ENCODE results near the gene THEM5.
"Not testable (repeated sequence)": the region's sequence is repeated elsewhere in the genome, so short reads cannot be mapped to it uniquely, and the experiment has no call there.

THEM5 gene

DNA sequence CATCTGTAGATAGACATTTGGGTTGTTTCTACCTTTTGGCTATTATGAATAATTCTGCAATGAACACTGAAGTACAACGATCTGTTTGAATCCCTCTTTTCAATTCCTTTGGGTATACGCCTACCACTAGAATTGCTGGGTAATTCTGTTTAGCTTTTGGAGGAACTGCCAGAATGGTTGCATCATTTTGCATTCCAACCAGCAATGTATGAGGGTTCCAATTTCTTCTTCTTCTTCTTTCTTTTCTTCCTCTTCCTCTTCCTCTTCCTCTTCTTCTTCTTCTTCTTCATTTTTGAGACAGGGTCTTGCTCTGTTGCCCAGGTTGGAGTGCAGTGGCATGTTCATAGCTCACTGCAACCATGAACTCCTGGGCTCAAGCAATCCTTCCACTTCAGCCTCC lies 13.8 kb upstream of the THEM5 start:
- DNase-seq, result no peak

DNA sequence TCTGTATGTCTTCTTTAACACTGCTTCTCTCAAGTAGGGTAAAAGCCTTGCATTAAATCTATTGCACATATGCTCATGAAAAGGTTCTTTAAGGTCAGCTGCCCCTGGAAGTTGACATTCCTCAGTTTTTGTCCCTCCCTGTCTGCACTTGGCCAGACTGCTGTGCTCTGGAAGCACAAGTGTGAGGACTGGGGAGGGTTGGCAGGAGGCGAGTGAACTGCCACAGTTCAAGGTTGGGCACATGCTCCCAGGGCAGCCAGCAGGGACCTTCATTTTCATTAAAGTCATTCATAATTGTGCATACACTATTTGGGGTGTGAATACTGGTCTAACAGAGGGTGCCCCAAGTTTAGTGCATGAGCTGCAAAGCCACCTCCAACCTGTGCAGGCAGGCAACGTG lies 10.9 kb upstream of the THEM5 start:
- no peak for DNase-seq

DNA sequence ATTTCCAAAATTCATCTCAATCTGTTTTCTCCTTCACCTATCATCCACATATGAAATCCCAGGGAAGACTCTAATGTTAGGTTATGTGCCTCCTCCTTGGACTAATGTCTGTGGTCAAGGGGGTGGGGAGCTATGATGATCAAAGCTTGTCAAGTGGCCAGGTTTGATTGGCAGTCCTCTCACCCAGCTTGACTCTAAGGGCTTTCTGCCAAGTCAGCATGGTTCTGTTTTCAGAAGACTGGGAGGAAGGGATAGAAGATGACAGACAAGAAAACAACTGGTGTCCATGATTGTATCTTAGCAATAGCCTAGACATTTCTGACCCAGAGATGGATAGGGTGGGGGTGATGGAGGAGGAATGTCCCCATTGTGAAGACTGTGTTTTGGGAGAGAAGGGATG lies 9.1 kb upstream of the THEM5 start:
- DNase-seq, result no peak

DNA sequence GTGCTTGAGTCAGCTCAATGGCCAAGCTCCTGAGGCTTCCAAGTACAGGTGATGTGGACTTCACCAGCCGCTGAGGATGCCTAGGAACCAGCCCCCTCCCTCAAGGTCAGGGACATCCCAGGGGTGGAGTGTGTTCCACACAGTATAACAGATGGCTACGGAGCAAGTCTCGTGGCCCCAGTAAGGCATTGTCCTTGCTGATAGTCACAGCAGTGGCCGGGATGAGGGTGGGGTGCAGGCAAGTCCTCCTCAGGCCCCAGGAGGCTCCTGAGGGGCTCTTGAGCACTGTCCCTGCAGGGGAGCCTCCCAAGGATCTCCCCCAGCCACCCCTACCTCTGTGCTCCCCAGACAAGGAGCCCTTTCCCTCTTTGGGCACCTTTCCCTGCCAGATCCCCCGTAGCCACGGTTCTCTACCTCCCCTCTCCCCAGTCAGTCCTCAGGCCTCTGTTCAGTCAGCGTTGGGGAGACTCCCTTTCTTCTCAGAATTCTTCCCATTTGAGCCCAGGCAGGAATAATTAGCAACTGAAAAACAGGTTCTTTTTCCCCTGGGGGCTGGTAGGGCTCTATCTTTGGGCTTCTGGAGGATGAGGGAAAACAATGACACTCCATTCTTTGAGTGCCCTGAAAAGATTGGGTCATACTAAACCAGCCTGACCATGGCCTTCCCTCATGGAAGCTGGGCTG lies 7.1 kb upstream of the THEM5 start:
- DNase-seq, result no peak

DNA sequence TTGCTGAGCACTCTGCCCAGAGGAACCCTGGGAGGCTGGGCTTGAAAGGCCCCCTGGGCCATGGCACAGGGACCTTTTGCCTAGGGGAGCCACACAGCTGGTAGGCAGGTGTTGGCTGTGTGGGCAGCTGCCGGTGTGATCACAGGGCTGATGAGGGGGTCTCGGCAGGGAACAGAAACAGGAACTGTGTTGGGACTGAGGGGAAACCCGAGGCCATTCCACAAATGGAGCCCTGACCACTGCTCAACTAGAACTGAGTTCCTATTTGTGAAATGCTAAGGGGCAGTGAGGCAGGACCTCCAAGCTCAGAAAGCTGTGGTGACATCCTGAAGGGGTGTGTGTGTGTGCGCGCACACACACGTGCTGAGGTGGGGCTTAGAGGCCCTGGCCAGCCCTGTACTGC lies 6.4 kb upstream of the THEM5 start:
- DNase-seq, result no peak

DNA sequence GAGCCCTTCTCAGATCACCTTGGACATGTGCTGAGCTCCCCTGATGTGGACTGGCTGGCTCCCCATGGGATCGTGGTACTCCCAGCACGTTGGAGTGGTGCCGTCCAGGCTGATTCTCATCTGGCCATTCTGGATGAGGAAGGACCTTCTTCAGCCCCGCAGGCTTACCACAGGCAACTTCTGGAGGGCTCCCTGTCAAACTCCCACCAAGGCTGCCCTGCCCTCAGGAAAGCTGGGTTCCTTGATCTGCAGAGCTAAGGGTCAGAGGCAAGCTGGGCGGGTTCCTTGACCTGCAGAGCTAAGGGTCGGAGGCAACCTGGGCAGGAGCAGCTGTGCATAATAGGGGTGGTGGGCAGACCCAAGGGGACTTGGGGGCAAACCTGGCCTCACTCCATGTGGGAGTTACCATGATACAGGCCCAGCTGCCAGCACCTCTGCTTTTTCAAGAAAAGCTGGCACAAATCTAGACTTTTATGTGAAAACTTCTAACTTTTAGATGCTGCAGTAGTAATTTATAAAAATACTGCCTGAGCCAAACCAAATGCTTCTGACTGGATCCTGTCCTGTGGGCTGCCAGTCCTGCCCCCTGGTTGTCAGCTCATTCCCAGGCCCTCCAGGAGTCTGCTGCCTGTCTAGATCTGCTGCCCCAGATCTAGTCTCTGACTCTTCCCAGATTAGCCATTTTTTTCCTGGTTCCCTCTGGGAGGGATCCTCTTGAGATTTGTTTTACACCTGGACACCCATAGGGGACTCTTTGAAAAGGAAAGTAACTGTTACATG lies 5.6 kb upstream of the THEM5 start:
- no peak for DNase-seq

DNA sequence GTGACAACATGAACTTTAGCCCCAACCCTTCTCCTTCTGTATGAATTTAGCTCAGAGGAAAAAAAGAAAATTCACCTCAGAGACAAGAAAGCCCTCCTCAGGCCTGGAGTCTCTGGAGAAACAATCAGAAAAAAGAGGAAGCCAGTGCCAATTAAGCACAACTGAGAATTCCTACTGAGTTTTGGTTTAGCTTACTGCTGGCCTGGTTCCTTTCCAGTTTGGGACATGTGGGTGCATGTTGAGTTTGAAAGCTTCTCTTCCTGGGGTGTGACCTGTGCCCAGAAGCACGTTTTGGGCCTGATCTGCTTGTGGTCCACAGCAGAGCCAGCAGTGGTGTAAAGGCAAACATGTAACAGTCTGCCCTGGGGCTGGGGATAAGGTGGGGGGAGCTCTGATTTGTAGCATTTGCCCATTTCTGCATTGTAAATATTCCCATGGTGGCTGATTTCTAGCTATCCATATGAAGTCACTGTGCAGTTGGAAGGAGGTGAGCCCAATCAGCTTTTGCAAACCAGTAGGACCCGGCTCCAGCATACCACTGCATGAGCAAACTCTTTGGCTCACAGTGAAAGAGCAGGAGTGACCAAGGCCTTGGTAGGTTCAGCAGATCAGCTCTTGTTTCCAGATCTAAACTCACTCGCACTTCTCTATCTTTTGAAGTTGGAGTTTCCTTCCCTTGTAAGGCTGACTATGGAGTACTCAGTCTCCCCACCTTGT lies 4.7 kb upstream of the THEM5 start:
- no peak for DNase-seq

DNA sequence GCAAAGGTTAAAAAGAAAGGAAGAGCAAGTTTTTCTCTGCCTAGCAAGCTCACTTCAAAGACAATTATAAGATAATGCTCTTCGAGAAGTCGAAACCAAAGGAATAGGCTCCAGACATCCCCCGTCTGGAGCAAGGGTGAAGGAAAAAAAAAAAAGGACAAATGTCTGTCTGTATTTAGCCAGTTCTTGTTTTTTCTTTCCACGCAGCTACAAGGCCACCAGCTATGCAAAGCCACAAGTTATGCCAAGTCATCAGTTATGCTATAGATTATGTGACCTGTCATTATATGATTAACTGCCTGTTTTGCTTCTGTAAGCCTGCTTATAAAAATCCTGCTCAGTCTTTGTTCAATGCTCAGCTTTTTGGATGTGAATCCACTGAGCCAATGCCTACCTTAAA lies 2.4 kb upstream of the THEM5 start:
- no peak for DNase-seq

DNA sequence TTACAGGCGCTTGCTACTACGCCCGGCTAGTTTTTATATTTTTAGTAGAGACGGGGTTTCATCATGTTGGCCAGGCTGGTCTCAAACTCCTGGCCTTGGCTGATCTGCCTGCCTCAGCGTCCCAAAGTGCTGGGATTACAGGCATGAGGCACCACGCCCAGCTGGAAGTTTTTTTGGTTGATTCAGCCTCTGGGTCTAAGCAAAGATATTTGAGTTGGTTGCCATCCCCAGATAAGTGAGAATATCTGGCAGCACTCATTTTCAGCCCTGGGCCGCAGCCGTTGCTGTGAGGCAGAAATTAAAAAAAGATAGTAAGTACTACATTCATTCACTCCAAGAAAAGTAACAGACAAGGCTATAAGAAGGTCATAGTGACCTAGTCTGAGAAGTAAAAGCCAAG lies 2.0 kb upstream of the THEM5 start:
- DNase-seq, result not testable (repeated sequence)

DNA sequence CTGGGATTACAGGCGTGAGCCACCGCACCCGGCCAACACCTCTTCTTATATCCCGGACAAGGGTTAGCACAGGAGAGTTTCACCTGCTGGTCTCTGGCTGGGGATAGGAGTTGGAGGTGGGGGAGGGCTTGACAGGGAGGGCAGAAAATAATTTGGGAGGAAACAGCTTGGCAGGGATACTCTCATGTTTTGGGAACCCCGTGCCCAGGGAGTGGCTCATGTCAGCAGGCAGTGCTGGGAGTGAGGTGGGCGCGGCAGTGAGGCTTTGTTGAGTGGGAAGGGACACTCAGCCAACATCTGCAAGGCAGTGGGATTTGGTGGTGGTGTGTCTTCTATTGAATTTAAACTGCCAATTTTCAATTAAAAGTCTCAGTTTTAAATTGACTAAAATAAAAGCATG lies 1.1 kb upstream of the THEM5 start:
- no peak for DNase-seq

DNA sequence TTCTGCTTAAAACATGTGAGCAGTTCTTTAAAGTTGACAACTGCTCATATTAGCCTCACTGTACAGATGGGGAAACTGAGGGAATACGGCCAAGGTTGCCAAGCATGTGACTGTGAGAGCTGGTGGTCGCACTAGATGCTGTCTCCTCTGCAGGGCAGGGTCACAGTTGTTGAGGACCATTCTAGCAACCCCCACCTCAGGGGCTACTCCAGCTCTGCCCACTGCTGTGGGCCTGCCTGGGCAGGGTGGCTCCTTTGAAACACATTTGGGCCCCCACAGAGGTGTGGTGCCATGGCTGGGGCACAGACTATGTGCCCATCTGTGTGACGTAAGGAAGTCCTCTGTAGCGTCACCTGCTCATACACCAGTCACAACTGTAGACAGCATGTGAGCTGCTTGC lies 779 bp downstream of the THEM5 start:
- DNase-seq, result no peak

DNA sequence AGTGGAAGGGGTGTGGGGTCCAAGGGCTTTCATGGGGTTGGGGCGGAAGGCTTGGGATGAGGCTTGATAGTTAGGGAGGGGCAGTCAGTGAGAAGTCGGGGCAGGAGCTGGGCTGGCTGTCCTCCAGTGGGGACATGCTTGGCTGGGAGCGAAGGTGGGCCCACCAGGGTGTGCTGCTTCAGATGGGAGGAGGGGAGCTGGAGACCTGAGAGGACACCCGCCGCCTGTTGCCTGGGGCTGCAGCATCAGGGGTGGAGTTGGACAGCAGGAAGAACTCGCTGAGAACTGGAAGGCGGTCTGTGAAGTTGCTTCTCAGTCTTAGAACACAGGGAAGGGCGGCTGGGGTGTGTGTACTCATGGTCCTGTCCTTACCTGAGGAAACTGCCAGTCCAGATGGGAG lies 1.6 kb downstream of the THEM5 start:
- DNase-seq, result no peak

DNA sequence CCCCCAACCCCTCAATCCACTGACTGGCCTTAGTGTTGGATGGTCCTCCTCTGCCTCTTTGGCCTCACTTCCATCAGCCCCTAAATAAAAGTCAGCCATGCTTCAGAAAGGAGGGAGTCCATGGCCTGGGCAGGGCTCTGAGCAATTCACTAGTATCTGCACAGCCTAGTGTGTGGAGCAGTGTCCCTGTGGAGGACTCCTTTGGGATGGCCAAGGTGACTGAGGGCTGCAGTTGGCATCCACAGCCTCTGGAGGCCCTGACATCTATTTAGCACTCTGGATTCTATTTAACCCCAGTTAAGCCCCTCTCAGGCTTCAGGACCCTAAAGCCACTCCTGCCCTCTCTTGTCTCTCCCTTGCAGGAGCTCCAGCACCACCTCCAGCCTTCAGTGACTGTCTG lies 3.6 kb downstream of the THEM5 start:
- DNase-seq, result no peak

DNA sequence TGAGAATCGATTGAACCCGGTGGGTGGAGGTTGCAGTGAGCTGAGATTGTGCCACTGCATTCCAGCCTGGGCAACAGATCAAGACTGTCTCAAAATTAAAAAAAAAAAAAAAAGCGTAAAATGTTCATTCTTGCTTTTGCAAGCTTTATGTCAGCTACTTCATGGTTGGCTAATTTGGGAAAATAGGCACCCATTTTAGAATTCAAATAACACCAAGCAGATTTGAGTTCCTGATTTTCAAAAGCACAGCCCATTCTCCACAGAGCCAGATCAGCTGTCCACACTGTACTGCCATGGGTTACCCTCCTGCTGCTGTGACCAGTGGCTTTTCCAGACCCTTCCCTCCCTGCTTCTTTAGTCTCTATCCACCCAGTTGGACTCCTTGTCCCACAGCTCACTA lies 4.4 kb downstream of the THEM5 start:
- no peak for DNase-seq

DNA sequence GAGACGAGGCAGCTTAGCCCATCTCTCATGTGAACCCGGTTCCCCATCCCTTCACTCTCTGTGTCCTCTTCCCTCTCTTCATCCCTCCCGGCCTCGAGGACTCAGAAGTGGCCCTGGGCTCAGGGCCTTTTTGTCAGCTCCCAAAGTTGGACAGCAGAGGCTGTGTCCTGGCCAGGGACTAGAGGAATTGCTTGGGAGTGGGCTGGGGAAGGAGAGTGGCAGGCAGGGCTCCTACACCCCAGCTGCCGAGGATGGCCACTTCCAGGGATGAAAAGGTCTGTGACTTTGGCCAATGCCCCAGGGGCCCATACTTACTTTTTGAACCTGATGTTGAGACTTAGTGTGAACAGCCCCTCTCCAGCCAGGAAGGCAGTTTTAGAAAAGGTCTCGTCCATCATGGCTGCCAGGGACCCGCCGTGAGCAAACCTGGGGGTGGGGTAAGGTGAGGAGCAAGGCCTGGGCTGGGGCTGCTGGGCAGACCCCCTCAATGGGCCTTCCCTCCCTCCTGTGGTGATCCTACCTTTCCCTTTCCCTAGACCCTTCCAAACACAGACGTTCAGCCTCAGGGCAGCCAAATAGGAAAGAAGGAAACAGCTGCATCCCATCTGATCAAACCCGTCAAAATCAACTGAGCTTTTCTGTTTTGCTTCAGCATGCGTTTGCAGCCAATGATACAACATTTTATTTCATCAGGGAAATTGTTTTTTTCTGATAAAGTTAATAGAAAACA lies 5.5 kb downstream of the THEM5 start:
- no peak for DNase-seq

DNA sequence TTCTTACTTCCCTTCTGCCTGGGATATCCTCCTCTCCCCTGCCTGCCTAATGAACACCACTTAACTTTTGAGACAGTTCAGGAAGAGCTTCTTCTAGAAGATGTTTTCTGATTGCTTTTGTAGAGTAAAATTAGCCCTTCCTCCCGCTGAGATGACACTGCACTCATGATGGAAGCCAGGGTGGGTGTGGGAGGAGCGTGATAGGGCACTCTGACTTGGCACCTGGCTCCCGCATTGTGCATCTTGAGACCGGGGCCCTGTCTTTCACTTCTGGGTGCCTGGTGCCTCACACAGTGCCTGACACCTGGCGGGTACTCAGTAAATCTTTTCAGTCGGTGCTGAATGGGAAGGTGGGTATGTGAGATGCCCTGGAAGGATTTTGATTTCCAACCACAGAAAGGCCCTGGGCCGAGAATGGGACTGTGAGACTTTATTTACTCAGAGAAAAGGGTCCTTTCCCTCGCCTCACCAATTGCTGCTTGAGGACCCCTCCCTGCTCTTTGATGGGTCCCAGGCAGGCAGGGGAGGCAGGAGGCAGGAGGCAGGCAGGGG lies 6.8 kb downstream of the THEM5 start:
- no peak for DNase-seq

DNA sequence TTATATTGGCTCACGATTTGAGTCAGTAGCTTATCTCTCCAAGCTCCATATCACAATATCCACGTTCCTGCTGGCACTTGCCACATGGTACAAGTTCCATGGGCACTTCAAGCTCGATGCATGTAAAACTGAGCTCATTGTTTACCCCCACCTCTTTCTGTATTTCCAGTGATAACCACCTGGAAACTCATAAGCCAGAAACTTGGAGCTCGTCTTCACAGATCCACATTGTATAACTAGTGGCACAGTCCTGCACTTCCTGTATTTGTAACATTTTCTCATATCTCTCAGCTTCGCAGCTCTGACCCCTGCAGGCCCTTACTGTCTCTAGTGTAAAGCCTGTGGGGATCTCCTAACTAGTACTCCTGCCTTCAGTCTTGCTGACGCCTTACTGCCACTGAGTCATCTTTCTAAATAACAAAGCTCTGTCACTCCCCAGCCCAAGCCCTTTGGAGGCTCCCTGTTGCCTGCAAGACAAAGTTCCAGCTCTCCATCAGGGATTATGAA lies 7.4 kb downstream of the THEM5 start:
- no peak for DNase-seq

DNA sequence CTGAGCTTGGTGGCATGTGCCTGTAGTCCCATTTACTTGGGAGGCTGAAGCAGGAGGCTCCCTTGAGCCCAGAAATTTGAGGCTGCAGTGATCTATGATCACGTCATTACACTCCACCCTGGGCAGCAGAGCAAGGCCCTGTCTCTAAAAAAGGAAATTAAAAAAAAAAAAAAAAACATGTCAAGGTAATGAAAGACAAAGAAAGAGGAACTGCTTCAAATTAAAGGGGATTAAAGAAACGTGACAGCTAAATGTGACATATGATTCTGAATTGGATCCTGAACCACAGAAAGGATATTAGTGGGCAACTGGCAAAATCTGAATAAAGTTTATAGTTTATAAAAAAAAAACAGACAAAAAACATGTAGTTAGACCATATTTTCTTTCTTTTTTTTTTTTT lies 10.1 kb downstream of the THEM5 start:
- DNase-seq, result no peak

DNA sequence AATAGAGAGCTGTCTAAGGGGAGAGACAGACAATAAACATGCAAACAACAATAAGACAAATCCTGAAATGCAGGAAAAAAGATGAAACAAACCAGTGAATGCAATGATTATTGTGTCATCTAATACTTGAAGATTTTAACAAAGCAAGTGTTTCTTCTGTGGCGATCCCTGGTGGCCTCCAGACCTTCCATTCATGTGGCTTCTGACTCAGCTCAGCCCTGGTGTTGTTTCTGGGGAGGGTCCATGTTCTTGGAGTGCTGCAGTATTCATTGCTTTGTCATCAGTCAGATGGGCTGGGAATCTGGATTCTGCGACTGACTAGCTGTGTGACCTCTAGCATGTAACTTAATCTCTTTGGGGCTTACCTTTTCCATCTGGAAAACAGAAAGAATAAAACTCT lies 12.4 kb downstream of the THEM5 start:
- DNase-seq, result no peak

DNA sequence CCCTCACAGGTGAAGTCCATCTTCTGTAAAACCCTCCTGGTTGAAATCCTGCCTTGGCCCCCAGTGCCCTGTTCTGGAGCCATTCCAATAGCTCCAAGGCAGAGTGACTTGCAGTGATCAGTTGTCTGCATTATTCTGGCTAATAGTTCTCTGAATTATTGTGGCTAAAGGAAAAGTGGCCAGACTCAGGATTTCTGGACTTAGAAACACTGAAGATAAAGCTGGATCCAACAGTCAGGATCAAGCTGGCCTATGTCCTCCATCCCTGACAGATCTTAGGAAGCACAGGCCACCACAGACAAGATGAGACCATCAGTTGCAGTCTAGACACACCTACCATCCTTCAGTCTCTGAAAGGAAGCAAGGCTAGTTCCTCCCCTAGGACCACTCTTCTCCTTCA lies 13.1 kb downstream of the THEM5 start:
- no peak for DNase-seq

DNA sequence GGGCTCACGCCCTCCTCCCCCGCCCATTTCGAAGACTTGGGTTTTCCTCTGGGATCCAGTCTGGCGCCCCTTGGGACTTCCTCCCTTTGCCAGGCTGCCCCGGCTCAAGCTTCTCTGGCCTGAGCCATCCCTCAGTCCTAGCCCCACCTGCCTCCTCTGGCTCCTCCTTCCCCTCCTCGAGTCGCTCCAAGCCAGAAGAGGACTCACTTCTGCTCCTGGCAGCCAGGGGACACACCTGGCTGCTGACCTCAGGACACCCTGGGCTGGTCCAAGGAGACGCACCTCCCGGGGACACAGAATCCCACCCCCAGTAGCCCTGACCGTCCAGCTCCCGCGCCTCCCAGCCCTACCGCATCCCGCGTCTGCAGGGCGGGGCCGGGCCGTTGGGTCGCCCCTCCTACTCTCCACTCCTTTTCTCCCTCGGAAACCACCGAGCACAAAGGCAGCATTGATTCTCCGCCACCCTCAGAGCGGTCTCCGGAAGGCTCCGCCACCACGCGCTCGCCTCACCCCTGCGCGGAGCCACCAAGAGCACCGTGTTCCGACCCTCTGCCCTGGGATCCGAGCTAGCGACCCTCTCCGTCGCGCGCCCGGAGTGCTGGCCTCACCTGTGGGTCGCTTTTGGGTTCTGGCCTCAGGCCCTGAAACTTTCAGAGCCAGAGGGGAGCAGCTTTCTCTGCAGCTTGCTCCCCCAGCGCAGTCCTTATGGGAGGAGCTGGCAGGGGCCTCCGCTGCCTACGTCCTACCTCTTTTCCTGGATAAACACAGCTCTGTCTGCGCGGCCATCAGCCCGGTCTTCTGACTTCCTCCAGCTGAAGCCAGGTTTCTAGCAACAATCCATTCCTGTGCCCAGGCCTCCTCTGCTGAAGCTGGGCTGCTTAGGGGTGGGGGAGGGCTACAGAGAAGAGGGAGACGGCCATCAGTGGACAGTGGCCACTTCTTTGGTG lies 13.8 kb downstream of the THEM5 start, which contains the start of gene C2CD4D:
C2CD4D (minus strand) TSS at position 364 of the 947 bp plus-strand sequence. CDS start 831 bp downstream, outside the sequence.
- peak; percentile 66 to 69 for DNase-seq

DNA sequence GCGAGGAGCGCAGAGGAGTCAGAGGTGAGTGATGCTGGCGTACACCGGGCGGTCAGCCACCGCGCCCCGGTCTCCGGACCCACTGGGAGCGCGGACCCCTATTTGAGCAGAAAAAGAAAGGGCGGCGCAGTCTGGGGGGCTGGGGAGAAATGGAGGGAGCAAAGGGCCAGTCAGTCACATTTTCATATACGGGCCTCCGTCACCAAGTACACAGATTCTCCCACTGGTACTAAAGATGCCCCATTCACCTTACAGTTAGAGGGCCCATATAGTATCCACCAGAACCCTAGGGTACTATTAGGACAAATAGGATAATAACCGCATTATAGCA lies 14.5 kb downstream of the THEM5 start:
- DNase-seq, result no peak
